ENCODE measurements around the gene VAT1L.

DNA sequence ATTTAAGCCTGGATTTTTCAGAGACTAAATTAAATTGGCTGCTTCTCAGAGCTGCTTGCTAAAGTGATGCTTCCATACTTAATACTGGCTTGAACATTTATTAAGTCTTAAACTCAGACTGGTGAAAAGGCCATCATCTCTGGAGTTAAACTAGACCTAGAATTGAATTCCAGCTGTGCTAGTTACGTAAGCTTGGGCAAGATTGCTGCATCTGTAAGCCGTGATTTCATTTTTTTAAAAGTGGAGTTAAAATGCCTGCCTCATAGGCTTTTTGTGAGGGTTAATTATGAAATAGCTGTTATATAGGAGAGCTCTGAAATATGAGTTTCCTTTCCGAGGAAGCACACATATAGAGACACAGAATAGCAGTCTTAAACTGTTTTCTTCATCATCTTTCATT lies 84.7 kb downstream of the VAT1L start:
- TF ChIP-seq EZH2 (IDR thresholded peaks at IDR 0.05; ENCODE audit: insufficient read depth, poor library complexity, severe bottlenecking): no peak
- TF ChIP-seq EZH2phosphoT487 (IDR thresholded peaks at IDR 0.05; ENCODE audit: insufficient read depth, low read depth): no peak
